SK-N-SH (cell line): ENCODE data around the gene RABAC1. TPM values are rescaled to one million over a fixed set of nuclear protein-coding genes. Genes with fewer than 3 reads are reported as not detected.

ENCODE experiments used
- CTCF ChIA-PET: fragments of 300-600, 350-600 bp; formaldehyde crosslinking; extraction: SDS; loops from one replicate; lab custom pipeline; 2021; lab: Yijun Ruan, JAX
- POLR2A ChIA-PET: fragments of 350-600 bp; sonication (Branson Sonifier 250); formaldehyde crosslinking; extraction: SDS; loops from one replicate; lab custom pipeline; 2020; ENCODE audit warnings: antibody characterized with exemption, inconsistent platforms; lab: Yijun Ruan, JAX
- DNase-seq: peaks from one replicate; pipeline ENCODE4 v3.0.0; 2012
- H2AFZ ChIP-seq: fragments of 200-600 bp; sonication (generic); 2 replicates; pipeline ENCODE4 v1.8.1; 2016; ENCODE audit warnings: antibody characterized with exemption, mild to moderate bottlenecking, low read depth
- H3F3A ChIP-seq: fragments of 200-600 bp; sonication (generic); replicated peaks from 2 replicates; pipeline ENCODE3; 2016; ENCODE audit warnings: antibody characterized with exemption, mild to moderate bottlenecking; ENCODE audit not compliant: insufficient read depth
- H3K27ac ChIP-seq, 2 experiments: fragments of 200-500 bp in 1 of 2; fragments of 200-600 bp in 1 of 2; sonication (Bioruptor generic) in 1 of 2; sonication (generic), shearing (Covaris generic) in 1 of 2; 2 replicates each; pipeline versions ENCODE4 v1.5.1 to v1.6.1; 2014 to 2016; ENCODE audit warnings: low read depth in 2 of 2, inconsistent platforms in 1 of 2, low read length in 1 of 2, mild to moderate bottlenecking in 1 of 2, mixed read lengths in 1 of 2
- H3K27me3 ChIP-seq: fragments of 200-600 bp; sonication (generic), shearing (Covaris generic); 2 replicates; pipeline ENCODE4 v1.6.1; 2016; ENCODE audit warnings: mixed run types; ENCODE audit not compliant: insufficient read depth
- H3K36me3 ChIP-seq, 2 experiments: fragments of 200-500 bp in 1 of 2; fragments of 200-600 bp in 1 of 2; sonication (Bioruptor generic) in 1 of 2; sonication (generic) in 1 of 2; replicated peaks in 1 of 2; 2 replicates each; pipeline versions ENCODE3 to v1.5.1; 2014 to 2016; ENCODE audit warnings: low read length in 1 of 2, mild to moderate bottlenecking in 1 of 2; ENCODE audit not compliant: insufficient read depth in 2 of 2, control insufficient read depth in 1 of 2
- H3K4me1 ChIP-seq, 2 experiments: fragments of 200-500 bp in 1 of 2; fragments of 200-600 bp in 1 of 2; sonication (Bioruptor generic) in 1 of 2; sonication (generic), shearing (Covaris generic) in 1 of 2; 2 replicates each; pipeline versions ENCODE4 v1.5.1 to v1.6.1; 2014 to 2016; ENCODE audit warnings: low read depth in 1 of 2, low read length in 1 of 2, mixed run types in 1 of 2; ENCODE audit not compliant: insufficient read depth in 2 of 2, control insufficient read depth in 1 of 2
- H3K4me2 ChIP-seq: fragments of 200-600 bp; sonication (generic), shearing (Covaris generic); 2 replicates; pipeline ENCODE4 v1.6.1; 2017; ENCODE audit warnings: mixed run types
- H3K4me3 ChIP-seq, 2 experiments: fragments of 200-500 bp in 1 of 2; fragments of 200-600 bp in 1 of 2; sonication (Bioruptor generic) in 1 of 2; sonication (generic), shearing (Covaris generic) in 1 of 2; 2 replicates each; pipeline versions ENCODE4 v1.5.1 to v1.8.1; 2014 to 2016; ENCODE audit warnings: low read depth in 2 of 2, inconsistent platforms in 1 of 2, low read length in 1 of 2, mild to moderate bottlenecking in 1 of 2, mixed read lengths in 1 of 2, moderate library complexity in 1 of 2
- H3K79me2 ChIP-seq: fragments of 200-600 bp; sonication (generic); 2 replicates; pipeline ENCODE4 v1.8.1; 2017; ENCODE audit warnings: mild to moderate bottlenecking; ENCODE audit not compliant: insufficient read depth
- H3K9ac ChIP-seq: fragments of 200-600 bp; sonication (generic); 2 replicates; pipeline ENCODE4 v1.6.1; 2017; ENCODE audit warnings: mixed run types
- H3K9me2 ChIP-seq: fragments of 200-600 bp; sonication (generic); 2 replicates; pipeline ENCODE4 v1.6.1; 2017; ENCODE audit warnings: mixed run types
- H3K9me3 ChIP-seq: fragments of 200-600 bp; sonication (generic); 2 replicates; pipeline ENCODE4 v1.6.1; 2017; ENCODE audit warnings: mixed run types, mild to moderate bottlenecking, moderate library complexity
- H4K20me1 ChIP-seq: fragments of 200-600 bp; sonication (generic); 2 replicates; pipeline ENCODE4 v1.6.1; 2017; ENCODE audit warnings: mild to moderate bottlenecking, mixed run types; ENCODE audit not compliant: insufficient read depth
- CHD2 ChIP-seq: fragments of 150-350 bp; IDR thresholded peaks from 2 replicates; pipeline ENCODE4 v1.6.1; 2018; ENCODE audit warnings: low read length; ENCODE audit not compliant: partially characterized antibody
- ELF1 ChIP-seq: IDR thresholded peaks from 2 replicates; pipeline ENCODE4 v1.4.0; 2012
- FOSL2 ChIP-seq: IDR thresholded peaks from 2 replicates; pipeline ENCODE4 v1.4.0; 2012; ENCODE audit warnings: low read depth, mild to moderate bottlenecking, moderate library complexity, borderline replicate concordance
- FOXJ3 ChIP-seq: sonication (generic); formaldehyde crosslinking; IDR thresholded peaks from 2 replicates; pipeline ENCODE4 v1.5.1; 2020; ENCODE audit warnings: mild to moderate bottlenecking, missing genetic modification reagents
- FOXM1 ChIP-seq: IDR thresholded peaks from 2 replicates; pipeline ENCODE4 v1.4.0; 2012; ENCODE audit warnings: low read depth, mild to moderate bottlenecking
- GABPA ChIP-seq: IDR thresholded peaks from 2 replicates; pipeline ENCODE4 v1.4.0; 2012; ENCODE audit warnings: low read depth, mild to moderate bottlenecking
- JUND ChIP-seq: IDR thresholded peaks from 2 replicates; pipeline ENCODE4 v1.4.0; 2012
- MXI1 ChIP-seq: IDR thresholded peaks from 2 replicates; pipeline ENCODE4 v1.6.1; 2012; ENCODE audit warnings: mild to moderate bottlenecking, low read depth, low read length, improper control_type of control experiment
- NFIC ChIP-seq: IDR thresholded peaks from 2 replicates; pipeline ENCODE4 v1.4.0; 2012; ENCODE audit warnings: borderline replicate concordance
- POLR2AphosphoS5 ChIP-seq: IDR thresholded peaks from 2 replicates; pipeline ENCODE4 v1.6.1; 2012; ENCODE audit warnings: low read depth, low read length
- RCOR1 ChIP-seq: fragments of 150-350 bp; IDR thresholded peaks from 2 replicates; pipeline ENCODE4 v1.6.1; 2017; ENCODE audit warnings: antibody characterized with exemption, low read length
- RXRA ChIP-seq: IDR thresholded peaks from 2 replicates; pipeline ENCODE4 v1.4.0; 2012; ENCODE audit warnings: low read depth, mild to moderate bottlenecking, borderline replicate concordance
- SIN3A ChIP-seq: IDR thresholded peaks from 2 replicates; pipeline ENCODE4 v1.6.1; 2012; ENCODE audit warnings: low read depth, mild to moderate bottlenecking, low read length, moderate library complexity, borderline replicate concordance
- SMC3 ChIP-seq: IDR thresholded peaks from 2 replicates; pipeline ENCODE4 v1.6.1; 2012; ENCODE audit warnings: low read depth, low read length, improper control_type of control experiment
- TCF12 ChIP-seq: IDR thresholded peaks from 2 replicates; pipeline ENCODE4 v1.4.0; 2012
- TEAD4 ChIP-seq: IDR thresholded peaks from 2 replicates; pipeline ENCODE4 v1.4.0; 2012; ENCODE audit warnings: mild to moderate bottlenecking, borderline replicate concordance; ENCODE audit not compliant: insufficient read depth
- YY1 ChIP-seq: IDR thresholded peaks from 2 replicates; pipeline ENCODE4 v1.4.0; 2012; ENCODE audit warnings: low read depth, mild to moderate bottlenecking
- WGBS: methylation state at CpG from one replicate; pipeline ENCODE4 v1.1.6; 2017; ENCODE audit warnings: low lambda C conversion rate; 5-methylcytosine and 5-hydroxymethylcytosine counted together
- polyA plus RNA-seq, 3 experiments: library from polyadenylated mRNA; depleted of rRNA; stranded (reverse); fragments of >200 nt; gene quantifications; 2 replicates each; pipeline ENCODE4 v1.2.3, GENCODE V29; 2012
- TF ChIP-seq, protein P1 (sequence below): IDR thresholded peaks from 2 replicates; pipeline ENCODE4 v1.4.0; 2012; ENCODE audit warnings: low read depth
- TF ChIP-seq, protein P2 (sequence below): IDR thresholded peaks from 2 replicates; pipeline ENCODE4 v1.6.1; 2012; ENCODE audit warnings: mild to moderate bottlenecking, low read depth, low read length, moderate library complexity
- TF ChIP-seq, protein P3 (sequence below): IDR thresholded peaks from 2 replicates; pipeline ENCODE4 v1.4.0; 2012; ENCODE audit warnings: low read depth, borderline replicate concordance

RABAC1 gene
- polyA plus RNA-seq, 1 of the 3 experiments (the other 2 are of a cell fraction) = 287 TPM

DNA sequence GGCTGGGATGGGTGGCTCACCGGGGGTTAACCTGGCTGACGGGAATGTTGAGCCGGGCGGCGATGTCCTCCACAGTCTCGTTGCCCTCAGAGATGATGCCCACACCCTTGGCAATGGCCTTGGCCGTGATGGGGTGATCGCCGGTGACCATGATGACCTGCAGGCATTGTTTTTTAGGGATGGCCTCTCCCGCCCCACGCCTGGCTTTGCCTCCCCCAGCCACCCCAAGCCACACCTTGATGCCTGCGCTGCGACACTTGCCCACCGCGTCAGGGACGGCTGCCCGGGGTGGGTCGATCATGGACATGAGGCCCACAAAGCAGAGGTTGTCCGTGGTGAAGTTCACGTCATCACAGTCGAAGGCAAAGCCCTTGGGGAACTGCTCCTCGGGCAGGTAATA, 18.8 kb upstream of the RABAC1 start:
- Histone ChIP-seq H3K79me2 (no peaks in the 10 kb centered on the region), H3K4me1 (no peaks in the 10 kb centered on the region), H3K36me3 (no peaks in the 10 kb centered on the region), H3K9me2 (no peaks in the 10 kb centered on the region), H3K27ac (no peak overlapping the region), H2AFZ (no peak overlapping the region), H3K9me3 (no peaks in the 10 kb centered on the region), H3K27me3 (no peaks in the 10 kb centered on the region), H3F3A (no peaks in the 10 kb centered on the region), H3K9ac (no peak overlapping the region), H3K4me3 (no peak overlapping the region), H4K20me1 (no peaks in the 10 kb centered on the region), H3K4me2 (no peak overlapping the region)
- ChIA-PET CTCF (interaction anchor here (1.1 to 1.8 kb wide), 2 partner anchors 21 to 57 kb away, joined by 3 to 9 read pairs; no protein-coding TSS in a partner anchor), POLR2A (interaction anchor here (0.7 kb wide), 1 partner anchor 322 kb away, joined by 3 read pairs; no protein-coding TSS in a partner anchor)
- DNase-seq = no peak
- WGBS = 85% methylated on average over 22 of the region's 22 CpGs
- TF ChIP-seq CHD2 (no peak), RXRA (no peak), NFIC (no peak), MXI1 (no peak), JUND (no peak), SMC3 (no peak), POLR2AphosphoS5 (no peak), TCF12 (no peak), FOXM1 (no peak), FOSL2 (no peak), GABPA (no peak), FOXJ3 (CRISPR knock-in tag) (no peak), SIN3A (no peak), ELF1 (no peak), YY1 (no peak), TEAD4 (no peak), RCOR1 (no peak)
- TF ChIP-seq, protein P1, sequence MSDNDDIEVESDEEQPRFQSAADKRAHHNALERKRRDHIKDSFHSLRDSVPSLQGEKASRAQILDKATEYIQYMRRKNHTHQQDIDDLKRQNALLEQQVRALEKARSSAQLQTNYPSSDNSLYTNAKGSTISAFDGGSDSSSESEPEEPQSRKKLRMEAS = no peak
- TF ChIP-seq, protein P2, sequence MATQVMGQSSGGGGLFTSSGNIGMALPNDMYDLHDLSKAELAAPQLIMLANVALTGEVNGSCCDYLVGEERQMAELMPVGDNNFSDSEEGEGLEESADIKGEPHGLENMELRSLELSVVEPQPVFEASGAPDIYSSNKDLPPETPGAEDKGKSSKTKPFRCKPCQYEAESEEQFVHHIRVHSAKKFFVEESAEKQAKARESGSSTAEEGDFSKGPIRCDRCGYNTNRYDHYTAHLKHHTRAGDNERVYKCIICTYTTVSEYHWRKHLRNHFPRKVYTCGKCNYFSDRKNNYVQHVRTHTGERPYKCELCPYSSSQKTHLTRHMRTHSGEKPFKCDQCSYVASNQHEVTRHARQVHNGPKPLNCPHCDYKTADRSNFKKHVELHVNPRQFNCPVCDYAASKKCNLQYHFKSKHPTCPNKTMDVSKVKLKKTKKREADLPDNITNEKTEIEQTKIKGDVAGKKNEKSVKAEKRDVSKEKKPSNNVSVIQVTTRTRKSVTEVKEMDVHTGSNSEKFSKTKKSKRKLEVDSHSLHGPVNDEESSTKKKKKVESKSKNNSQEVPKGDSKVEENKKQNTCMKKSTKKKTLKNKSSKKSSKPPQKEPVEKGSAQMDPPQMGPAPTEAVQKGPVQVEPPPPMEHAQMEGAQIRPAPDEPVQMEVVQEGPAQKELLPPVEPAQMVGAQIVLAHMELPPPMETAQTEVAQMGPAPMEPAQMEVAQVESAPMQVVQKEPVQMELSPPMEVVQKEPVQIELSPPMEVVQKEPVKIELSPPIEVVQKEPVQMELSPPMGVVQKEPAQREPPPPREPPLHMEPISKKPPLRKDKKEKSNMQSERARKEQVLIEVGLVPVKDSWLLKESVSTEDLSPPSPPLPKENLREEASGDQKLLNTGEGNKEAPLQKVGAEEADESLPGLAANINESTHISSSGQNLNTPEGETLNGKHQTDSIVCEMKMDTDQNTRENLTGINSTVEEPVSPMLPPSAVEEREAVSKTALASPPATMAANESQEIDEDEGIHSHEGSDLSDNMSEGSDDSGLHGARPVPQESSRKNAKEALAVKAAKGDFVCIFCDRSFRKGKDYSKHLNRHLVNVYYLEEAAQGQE = no peak
- TF ChIP-seq, protein P3, sequence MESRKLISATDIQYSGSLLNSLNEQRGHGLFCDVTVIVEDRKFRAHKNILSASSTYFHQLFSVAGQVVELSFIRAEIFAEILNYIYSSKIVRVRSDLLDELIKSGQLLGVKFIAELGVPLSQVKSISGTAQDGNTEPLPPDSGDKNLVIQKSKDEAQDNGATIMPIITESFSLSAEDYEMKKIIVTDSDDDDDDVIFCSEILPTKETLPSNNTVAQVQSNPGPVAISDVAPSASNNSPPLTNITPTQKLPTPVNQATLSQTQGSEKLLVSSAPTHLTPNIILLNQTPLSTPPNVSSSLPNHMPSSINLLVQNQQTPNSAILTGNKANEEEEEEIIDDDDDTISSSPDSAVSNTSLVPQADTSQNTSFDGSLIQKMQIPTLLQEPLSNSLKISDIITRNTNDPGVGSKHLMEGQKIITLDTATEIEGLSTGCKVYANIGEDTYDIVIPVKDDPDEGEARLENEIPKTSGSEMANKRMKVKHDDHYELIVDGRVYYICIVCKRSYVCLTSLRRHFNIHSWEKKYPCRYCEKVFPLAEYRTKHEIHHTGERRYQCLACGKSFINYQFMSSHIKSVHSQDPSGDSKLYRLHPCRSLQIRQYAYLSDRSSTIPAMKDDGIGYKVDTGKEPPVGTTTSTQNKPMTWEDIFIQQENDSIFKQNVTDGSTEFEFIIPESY = no peak
